Measurements from ENCODE around the gene RNF224.
"Not testable (repeated sequence)": the region's sequence is repeated elsewhere in the genome, so short reads cannot be mapped to it uniquely, and the experiment has no call there.

GRCh38 chr9:137243266-137243625 lies 15.9 kb downstream of the RNF224 start:
- not testable (repeated sequence) for TF ChIP-seq CTCF, POLR2A (IDR thresholded peaks at IDR 0.05)
